BE2C (cell line): Measurements from ENCODE around the gene SPINDOC.

Source experiments
- DNase-seq: peaks from one replicate; pipeline ENCODE4 v3.0.0-alpha.2; 2020
- H3K27me3 ChIP-seq: fragments of 250-450 bp; sonication (Bioruptor Pico); 2 replicates; pipeline ENCODE4 v1.5.1; 2020; ENCODE audit warnings: mild to moderate bottlenecking
- H3K36me3 ChIP-seq: fragments of 250-450 bp; sonication (Bioruptor Pico); 2 replicates; pipeline ENCODE4 v1.5.1; 2020; ENCODE audit warnings: mild to moderate bottlenecking
- H3K4me1 ChIP-seq: fragments of 250-450 bp; sonication (Bioruptor Pico); 2 replicates; pipeline ENCODE4 v1.5.1; 2020
- H3K4me3 ChIP-seq: 2 replicates; pipeline ENCODE4 v1.5.1; 2011; ENCODE audit warnings: low read depth, low read length
- H3K9me3 ChIP-seq: fragments of 250-450 bp; sonication (Bioruptor Pico); 2 replicates; pipeline ENCODE4 v1.5.1; 2020
- CTCF ChIP-seq: IDR thresholded peaks from 2 replicates; pipeline ENCODE4 v1.5.1; 2012; ENCODE audit warnings: mild to moderate bottlenecking, low read depth, low read length

Gene SPINDOC

GRCh38 chr11:63866211-63866610, 53.0 kb downstream of the SPINDOC start:
- TF ChIP-seq CTCF, result no peak
- Histone ChIP-seq H3K27me3 (no peaks in the 10 kb centered on the region), H3K36me3 (no peaks in the 10 kb centered on the region), H3K9me3 (no peaks in the 10 kb centered on the region), H3K4me3 (no peak overlapping the region), H3K4me1 (no peaks in the 10 kb centered on the region)
- no peak for DNase-seq

- no peaks in the 10 kb centered on the region for H3K9me3 ChIP-seq
- no peaks in the 10 kb centered on the region for H3K27me3 ChIP-seq
- TF ChIP-seq CTCF, result no peak
- no peak overlapping the region for H3K4me3 ChIP-seq
- no peaks in the 10 kb centered on the region for H3K36me3 ChIP-seq
- H3K4me1 ChIP-seq, result no peaks in the 10 kb centered on the region
- no peak for DNase-seq
Observed at GRCh38 chr11:63867511-63867910, 54.3 kb downstream of the SPINDOC start.

- Histone ChIP-seq H3K4me1 (no peaks in the 10 kb centered on the region), H3K9me3 (no peaks in the 10 kb centered on the region), H3K36me3 (no peaks in the 10 kb centered on the region), H3K4me3 (no peak overlapping the region), H3K27me3 (no peaks in the 10 kb centered on the region)
- no peak for TF ChIP-seq CTCF
- DNase-seq, result no peak
Observed at GRCh38 chr11:63868399-63869064, 55.3 kb downstream of the SPINDOC start.

GRCh38 chr11:63869171-63869591, 55.9 kb downstream of the SPINDOC start:
- Histone ChIP-seq H3K27me3 (no peaks in the 10 kb centered on the region), H3K36me3 (no peaks in the 10 kb centered on the region), H3K9me3 (no peaks in the 10 kb centered on the region), H3K4me3 (no peak overlapping the region), H3K4me1 (no peaks in the 10 kb centered on the region)
- no peak for TF ChIP-seq CTCF
- DNase-seq, result no peak

- TF ChIP-seq CTCF, result no peak
- no peaks in the 10 kb centered on the region for H3K36me3 ChIP-seq
- no peaks in the 10 kb centered on the region for H3K4me1 ChIP-seq
- no peak overlapping the region for H3K4me3 ChIP-seq
- no peaks in the 10 kb centered on the region for H3K27me3 ChIP-seq
- no peak for DNase-seq
- H3K9me3 ChIP-seq, result no peaks in the 10 kb centered on the region
Observed at GRCh38 chr11:63869683-63870082, 56.4 kb downstream of the SPINDOC start.

- no peak for TF ChIP-seq CTCF
- Histone ChIP-seq H3K27me3 (no peaks in the 10 kb centered on the region), H3K4me1 (no peaks in the 10 kb centered on the region), H3K36me3 (no peaks in the 10 kb centered on the region), H3K4me3 (no peak overlapping the region), H3K9me3 (no peaks in the 10 kb centered on the region)
- DNase-seq, result no peak
Observed at GRCh38 chr11:63870351-63871140, 57.3 kb downstream of the SPINDOC start.
